Activated gamma-delta T cell treated with Interleukin-2 at 50 U/mL for 16 hours (primary cell): Measurements from ENCODE around the gene AEN.
A peak's percentile ranks its signal among the peaks of the same experiment; 100 is the strongest.

Experiments used
- DNase-seq: peaks from one replicate; pipeline ENCODE4 v3.0.0-alpha.2; 2020

AEN gene

GRCh38 chr15:88613074-88613944 lies 7.8 kb upstream of the AEN start:
- DNase-seq = no peak

DNA sequence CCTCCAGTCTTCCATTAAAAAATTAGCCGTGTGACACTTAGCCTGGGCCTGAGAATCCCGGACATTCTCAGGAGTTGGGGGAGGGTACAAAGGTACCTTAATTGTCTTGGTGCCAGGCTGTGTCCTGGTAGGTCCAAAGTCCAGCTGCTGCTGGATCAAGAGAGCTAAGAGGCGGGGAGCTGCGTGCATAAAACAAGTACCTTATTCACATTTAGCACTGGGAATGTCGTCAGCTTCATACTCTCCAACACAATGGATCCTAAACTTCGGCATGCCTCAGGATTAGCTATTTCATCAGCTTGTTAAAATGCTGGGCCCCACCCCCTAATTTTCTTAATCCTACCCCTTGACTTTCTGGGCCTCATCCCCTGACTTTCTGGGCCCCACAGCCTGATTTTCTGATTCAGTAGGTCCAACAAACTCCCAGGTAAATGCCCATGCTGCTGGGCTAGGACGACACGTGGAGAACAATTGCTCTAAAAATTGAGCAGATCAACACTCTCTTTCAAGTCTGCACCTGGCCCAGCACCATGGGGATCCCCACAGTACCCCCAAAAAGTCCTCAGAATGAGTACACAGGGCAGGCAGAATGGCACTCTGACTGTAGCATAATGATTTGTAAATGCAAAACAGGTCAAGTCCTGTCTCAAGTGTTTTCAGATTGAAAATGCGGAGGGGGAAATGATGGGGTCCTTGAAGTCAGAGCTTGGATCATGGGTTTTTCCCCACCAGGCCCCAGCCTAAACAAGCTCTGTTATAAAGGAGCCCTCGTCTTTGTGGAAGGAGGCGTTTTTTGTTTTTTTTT lies 5.6 kb upstream of the AEN start:
- no peak for DNase-seq

- no peak for DNase-seq
These were observed 4.9 kb upstream of the AEN start for GRCh38 chr15:88616240-88616639.

DNA sequence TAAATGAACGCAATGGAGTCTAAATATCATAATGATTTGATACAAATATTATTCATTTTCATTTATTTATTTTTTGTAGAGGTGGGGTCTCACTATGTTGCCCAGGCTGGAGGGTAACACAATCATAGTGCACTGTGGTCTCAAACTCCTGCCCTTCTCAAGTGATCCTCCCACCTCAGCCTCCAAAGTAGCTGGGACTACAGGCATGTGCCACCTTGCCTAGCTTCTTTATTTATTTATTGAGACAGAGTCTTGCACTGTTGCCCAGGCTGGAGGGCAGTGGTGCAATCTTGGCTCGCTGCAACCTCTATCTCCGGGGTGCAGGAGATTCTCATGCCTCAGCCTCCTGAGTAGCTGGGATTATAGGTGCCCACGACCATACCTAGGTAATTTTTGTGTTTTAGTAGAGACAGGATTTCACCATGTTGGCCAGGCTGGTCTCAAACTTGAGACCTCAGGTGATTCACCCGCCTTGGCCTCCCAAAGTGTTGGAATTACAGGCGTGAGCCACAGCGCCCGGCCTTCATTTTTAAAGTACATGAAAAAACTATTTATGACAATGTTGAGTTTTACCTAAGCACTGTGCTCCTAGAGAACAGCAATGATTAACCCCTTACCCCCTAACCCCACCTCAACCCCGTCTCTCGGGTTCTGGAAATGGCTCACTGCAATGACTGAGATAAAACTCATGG lies 4.0 kb upstream of the AEN start:
- DNase-seq = no peak

- DNase-seq = no peak
These were observed 3.4 kb upstream of the AEN start for GRCh38 chr15:88617790-88618189.

DNA sequence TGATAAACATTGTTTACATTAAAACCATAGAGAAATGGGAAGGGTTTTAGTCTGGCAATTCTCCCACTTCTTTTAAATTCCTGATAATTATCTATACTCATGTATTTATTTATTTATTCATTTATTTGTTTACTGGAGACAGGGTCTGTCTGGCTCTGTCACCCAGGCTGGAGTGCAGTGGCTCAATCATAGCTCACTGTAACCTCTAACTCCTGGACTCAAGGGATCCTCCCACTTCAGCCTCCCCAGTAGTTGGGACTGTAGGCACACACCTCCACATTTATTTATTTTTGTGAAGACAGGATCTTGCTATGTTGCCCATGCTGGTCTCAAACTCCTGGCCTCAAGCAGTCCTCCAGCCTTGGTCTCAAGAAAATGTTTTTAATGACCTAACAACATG lies 2.5 kb upstream of the AEN start:
- no peak for DNase-seq

- no peak for DNase-seq
These were observed 1.3 kb upstream of the AEN start for GRCh38 chr15:88619796-88620195.

- peak; percentile 41 for DNase-seq
These were observed 857 bp downstream of the AEN start for GRCh38 chr15:88621789-88622604.

- no peak for DNase-seq
These were observed 1.4 kb downstream of the AEN start for GRCh38 chr15:88622605-88622975.

DNA sequence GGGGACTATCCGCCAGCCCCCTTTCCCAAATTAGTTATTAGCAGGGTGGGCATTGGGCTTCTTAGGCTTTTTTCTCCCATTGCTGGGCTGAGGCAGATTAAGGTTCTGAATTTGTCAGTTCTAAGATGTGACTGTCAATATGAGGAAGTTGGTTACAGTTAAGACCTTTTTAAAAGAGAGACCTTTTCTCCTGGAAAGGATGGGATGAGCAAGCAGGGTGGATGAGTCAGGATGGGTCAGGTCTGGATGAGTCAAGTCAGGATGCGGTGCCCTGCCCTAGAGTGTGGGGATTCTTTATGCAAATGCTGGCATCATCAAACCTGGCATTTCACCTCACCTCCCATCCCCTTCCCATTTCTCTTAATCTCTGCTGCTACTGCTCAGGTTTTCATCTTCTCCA lies 1.9 kb downstream of the AEN start:
- DNase-seq = no peak

DNA sequence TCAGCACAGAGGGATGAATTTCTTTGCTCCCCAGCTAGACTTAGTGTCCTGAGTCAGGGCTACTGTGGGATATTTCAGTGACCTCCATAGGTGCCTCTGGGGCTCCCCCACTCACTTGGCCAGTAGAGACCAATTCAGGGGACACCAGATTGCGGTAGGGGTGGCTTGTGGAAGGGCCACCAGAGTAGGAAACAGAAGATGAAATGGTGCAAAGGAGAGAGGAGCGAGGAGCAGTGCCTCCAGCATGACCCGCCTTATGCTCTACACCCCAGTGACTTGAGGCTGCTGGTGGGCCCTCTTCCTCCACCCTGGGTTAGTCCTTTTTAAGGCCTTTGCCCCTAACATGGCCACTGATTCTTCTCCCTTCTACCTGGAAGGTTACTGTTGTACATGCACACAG lies 2.5 kb downstream of the AEN start:
- no peak for DNase-seq

DNA sequence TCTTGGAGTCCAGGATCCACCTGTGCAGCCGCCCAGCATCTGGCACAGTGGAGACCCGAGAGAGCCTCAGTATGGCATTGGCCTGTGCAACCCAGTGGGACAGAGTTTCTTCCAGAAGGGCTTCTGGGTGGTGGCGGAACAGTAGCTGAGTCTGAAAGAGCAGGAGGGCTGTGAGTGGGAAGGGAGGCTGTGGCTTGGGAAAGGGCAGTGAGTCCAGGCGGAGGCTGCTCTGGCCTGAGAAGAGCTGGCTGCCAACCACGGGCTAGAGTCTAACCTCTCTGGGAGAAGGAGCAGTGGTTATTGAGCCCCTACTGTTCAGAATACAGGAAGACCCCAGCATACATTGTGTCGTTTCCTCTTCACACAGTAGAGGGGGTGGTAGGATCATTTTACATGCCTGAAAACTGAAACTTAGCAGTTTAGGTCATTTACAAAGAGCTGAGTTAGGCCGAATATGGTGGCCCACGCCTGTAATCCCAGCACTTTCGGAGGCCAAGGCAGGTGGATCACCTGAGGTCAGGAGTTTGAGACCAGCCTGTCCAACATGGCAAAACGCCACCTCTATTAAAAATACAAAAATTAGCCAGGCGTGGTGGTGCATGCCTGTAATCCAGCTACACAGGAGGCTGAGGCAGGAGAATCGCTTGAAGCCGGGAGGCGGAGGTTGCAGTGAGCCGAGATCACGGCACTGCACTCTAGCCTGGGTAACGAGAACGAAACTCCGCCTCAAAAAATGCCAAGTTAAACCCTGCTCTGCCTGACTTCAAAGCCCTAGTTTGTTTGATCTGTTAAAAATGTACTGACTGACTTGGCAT lies 3.2 kb downstream of the AEN start:
- peak; percentile 51 for DNase-seq

GRCh38 chr15:88624971-88625490 lies 3.9 kb downstream of the AEN start:
- no peak for DNase-seq

GRCh38 chr15:88625943-88626741 lies 5.0 kb downstream of the AEN start:
- DNase-seq = no peak

DNA sequence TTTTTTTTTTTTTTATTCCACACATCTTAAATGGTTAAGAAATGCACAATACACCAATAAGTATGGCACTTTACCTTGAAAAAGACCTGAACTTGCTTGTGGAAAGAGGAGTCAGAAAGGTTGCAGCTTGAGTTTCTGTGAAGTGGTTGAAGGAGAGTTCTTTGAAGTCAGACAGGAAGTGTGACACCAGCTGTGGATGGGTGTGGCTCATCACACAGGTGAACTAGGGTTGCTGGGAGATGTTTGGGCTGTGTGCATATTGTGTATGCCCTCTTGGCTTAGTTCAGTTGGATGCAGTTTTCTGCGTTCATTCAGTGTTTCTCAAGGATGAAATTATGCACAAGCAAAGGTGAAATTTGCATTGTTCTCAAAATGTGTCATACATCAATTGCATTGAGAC lies 6.3 kb downstream of the AEN start:
- DNase-seq = peak; percentile 71

- DNase-seq = no peak
These were observed 7.0 kb downstream of the AEN start for GRCh38 chr15:88628018-88628654.

GRCh38 chr15:88629071-88629470 lies 7.9 kb downstream of the AEN start:
- no peak for DNase-seq

DNA sequence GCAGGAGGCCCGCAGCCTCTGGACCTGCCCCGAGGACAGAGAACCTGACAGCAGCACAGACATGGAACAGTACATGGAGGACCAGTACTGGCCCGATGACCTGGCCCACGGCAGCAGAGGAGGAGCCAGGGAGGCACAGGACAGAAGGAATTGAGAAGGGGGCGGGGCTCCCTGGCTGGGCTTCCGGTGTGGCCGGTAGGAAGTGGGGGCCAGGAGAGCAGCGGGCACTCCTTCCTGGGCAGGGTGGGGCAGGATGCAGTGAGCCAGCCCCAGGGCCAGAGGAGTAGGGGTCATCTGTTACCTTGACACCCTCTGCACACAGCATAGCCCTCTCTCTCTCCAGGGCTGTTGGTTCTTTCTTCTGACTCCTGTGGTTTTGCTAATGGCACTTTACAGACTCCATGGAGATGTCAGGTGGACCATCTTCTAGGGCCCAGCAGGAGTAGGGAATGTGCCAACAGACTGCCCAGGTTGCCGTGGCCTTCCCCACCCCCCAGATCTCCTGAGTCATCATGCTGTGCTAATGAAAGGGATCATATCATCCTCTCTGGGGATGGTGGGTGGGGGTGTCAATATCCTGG lies 9.1 kb downstream of the AEN start:
- DNase-seq = no peak

GRCh38 chr15:88630798-88631463 lies 9.8 kb downstream of the AEN start:
- DNase-seq = no peak
